DND-41 (cell line): ENCODE data around the gene SLC24A3.

Source experiments
- ATAC-seq: fragments of 200-7000 bp; cut with Tn5 transposase; 3 replicates; pipeline ENCODE4 v1.9.1; 2021; ENCODE audit warnings: low read depth; ENCODE audit not compliant: insufficient read depth
- DNase-seq: peaks from one replicate; pipeline ENCODE4 v3.0.0-alpha.2; 2020
- H2AFZ ChIP-seq: 2 replicates; pipeline ENCODE4 v1.6.0; 2012; ENCODE audit warnings: low read depth, low read length
- H3K27ac ChIP-seq: 2 replicates; pipeline ENCODE4 v1.5.1; 2012; ENCODE audit warnings: low read length, inconsistent platforms
- H3K27me3 ChIP-seq: fragments of 200-600 bp; sonication (generic); 2 replicates; pipeline ENCODE4 v1.6.0; 2012; ENCODE audit warnings: low read length, mild to moderate bottlenecking, inconsistent platforms; ENCODE audit not compliant: insufficient read depth, poor library complexity
- H3K36me3 ChIP-seq: 2 replicates; pipeline ENCODE4 v1.5.1; 2012; ENCODE audit warnings: low read length, inconsistent platforms; ENCODE audit not compliant: insufficient read depth
- H3K4me1 ChIP-seq: 2 replicates; pipeline ENCODE4 v1.5.1; 2012; ENCODE audit warnings: mild to moderate bottlenecking, low read length; ENCODE audit not compliant: insufficient read depth
- H3K4me2 ChIP-seq: 2 replicates; pipeline ENCODE4 v1.6.0; 2012; ENCODE audit warnings: mild to moderate bottlenecking, moderate library complexity, low read length, inconsistent platforms; ENCODE audit not compliant: insufficient read depth
- H3K4me3 ChIP-seq, 2 experiments: fragments of 200-600 bp in 1 of 2; shearing (Covaris generic) in 1 of 2; 2 replicates each; pipeline ENCODE4 v1.5.1; 2012 to 2016; ENCODE audit warnings: inconsistent platforms in 2 of 2, low read length in 2 of 2, mild to moderate bottlenecking in 2 of 2, low read depth in 1 of 2, moderate library complexity in 1 of 2
- H3K79me2 ChIP-seq: 2 replicates; pipeline ENCODE4 v1.6.0; 2012; ENCODE audit warnings: low read length, inconsistent platforms; ENCODE audit not compliant: insufficient read depth
- H3K9ac ChIP-seq: 2 replicates; pipeline ENCODE4 v1.6.0; 2012; ENCODE audit warnings: low read depth, mild to moderate bottlenecking, inconsistent platforms, low read length, moderate library complexity
- H3K9me3 ChIP-seq: 2 replicates; pipeline ENCODE4 v1.5.1; 2012; ENCODE audit warnings: low read length, moderate library complexity, mild to moderate bottlenecking, inconsistent platforms; ENCODE audit not compliant: insufficient read depth, severe bottlenecking
- H4K20me1 ChIP-seq: 2 replicates; pipeline ENCODE4 v1.6.0; 2012; ENCODE audit warnings: low read length; ENCODE audit not compliant: insufficient read depth
- EZH2 ChIP-seq: IDR thresholded peaks from 3 replicates; pipeline ENCODE4 v1.6.1; 2012; ENCODE audit warnings: borderline replicate concordance, low read depth, mild to moderate bottlenecking, moderate library complexity, low read length, inconsistent platforms; ENCODE audit not compliant: severe bottlenecking
- TF ChIP-seq, protein P1 (sequence below): IDR thresholded peaks from 2 replicates; pipeline ENCODE4 v1.5.1; 2012; ENCODE audit warnings: borderline replicate concordance, low read length, moderate library complexity, mild to moderate bottlenecking; ENCODE audit not compliant: poor library complexity, severe bottlenecking; ENCODE audit errors: extremely low read depth

SLC24A3 gene

GRCh38 chr20:19382386-19383340, 170.2 kb downstream of the SLC24A3 start:
- ATAC-seq, result no peak
- Histone ChIP-seq H3K36me3 (no peaks in the 10 kb centered on the region), H3K27ac (no peak overlapping the region), H3K27me3 (no peaks in the 10 kb centered on the region), H3K4me1 (no peaks in the 10 kb centered on the region), H3K4me3 (no peak overlapping the region), H3K9ac (no peak overlapping the region), H4K20me1 (no peaks in the 10 kb centered on the region), H2AFZ (no peak overlapping the region), H3K4me2 (no peak overlapping the region), H3K79me2 (no peaks in the 10 kb centered on the region), H3K9me3 (no peaks in the 10 kb centered on the region)
- no peak for DNase-seq
- TF ChIP-seq EZH2, result no peak
- TF ChIP-seq, protein P1, sequence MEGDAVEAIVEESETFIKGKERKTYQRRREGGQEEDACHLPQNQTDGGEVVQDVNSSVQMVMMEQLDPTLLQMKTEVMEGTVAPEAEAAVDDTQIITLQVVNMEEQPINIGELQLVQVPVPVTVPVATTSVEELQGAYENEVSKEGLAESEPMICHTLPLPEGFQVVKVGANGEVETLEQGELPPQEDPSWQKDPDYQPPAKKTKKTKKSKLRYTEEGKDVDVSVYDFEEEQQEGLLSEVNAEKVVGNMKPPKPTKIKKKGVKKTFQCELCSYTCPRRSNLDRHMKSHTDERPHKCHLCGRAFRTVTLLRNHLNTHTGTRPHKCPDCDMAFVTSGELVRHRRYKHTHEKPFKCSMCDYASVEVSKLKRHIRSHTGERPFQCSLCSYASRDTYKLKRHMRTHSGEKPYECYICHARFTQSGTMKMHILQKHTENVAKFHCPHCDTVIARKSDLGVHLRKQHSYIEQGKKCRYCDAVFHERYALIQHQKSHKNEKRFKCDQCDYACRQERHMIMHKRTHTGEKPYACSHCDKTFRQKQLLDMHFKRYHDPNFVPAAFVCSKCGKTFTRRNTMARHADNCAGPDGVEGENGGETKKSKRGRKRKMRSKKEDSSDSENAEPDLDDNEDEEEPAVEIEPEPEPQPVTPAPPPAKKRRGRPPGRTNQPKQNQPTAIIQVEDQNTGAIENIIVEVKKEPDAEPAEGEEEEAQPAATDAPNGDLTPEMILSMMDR, result no peak

DNA sequence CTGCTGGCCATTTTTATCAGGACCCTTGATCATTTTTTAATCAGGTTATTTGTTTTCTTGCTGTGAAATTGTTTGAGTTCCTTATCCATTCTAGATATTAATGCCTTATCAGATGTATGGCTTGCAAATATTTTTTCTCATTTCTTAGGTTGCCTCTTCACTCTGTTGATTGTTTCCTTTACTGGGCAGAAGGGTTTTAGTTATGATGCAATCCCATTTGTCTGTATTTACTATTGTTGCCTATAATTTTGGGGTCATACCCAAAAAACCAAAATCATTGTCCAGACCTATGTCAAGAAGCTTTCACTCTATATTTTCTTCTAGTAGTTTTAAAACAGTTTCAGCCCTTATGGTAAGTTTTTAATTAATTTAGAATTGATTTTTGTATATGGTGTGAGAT, 172.5 kb downstream of the SLC24A3 start:
- H3K4me1 ChIP-seq, result no peaks in the 10 kb centered on the region
- H3K27me3 ChIP-seq, result no peaks in the 10 kb centered on the region
- H3K9ac ChIP-seq, result no peak overlapping the region
- no peak overlapping the region for H3K27ac ChIP-seq
- no peaks in the 10 kb centered on the region for H3K9me3 ChIP-seq
- H2AFZ ChIP-seq, result no peak overlapping the region
- H3K79me2 ChIP-seq, result no peaks in the 10 kb centered on the region
- no peaks in the 10 kb centered on the region for H3K36me3 ChIP-seq
- ATAC-seq, result no peak
- no peak overlapping the region for H3K4me3 ChIP-seq
- DNase-seq, result no peak
- H4K20me1 ChIP-seq, result no peaks in the 10 kb centered on the region
- no peak overlapping the region for H3K4me2 ChIP-seq
- TF ChIP-seq, protein P1, result no peak
- no peak for TF ChIP-seq EZH2

DNA sequence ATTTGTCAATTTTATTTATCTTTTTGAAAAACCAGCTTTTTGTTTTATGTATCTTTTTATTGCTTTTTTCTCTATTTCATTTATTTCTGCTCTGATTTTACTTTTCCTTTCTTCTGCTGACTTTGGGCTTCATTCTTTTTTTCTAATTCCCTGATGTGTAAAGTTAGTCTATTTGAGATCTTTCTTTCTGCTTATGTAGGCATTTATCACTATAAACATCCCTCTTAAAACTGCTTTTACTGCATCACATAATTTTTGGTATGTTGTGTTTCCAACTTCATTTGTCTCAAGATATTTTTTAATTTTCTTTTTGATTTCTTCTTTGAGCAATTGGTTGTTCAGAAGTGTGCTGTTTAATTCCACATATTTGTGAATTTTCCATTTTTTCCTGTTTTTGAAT, 174.8 kb downstream of the SLC24A3 start:
- Histone ChIP-seq H3K9me3 (peaks cover 5% of the 10 kb centered on the region), H3K36me3 (no peaks in the 10 kb centered on the region), H3K79me2 (no peaks in the 10 kb centered on the region), H2AFZ (no peak overlapping the region), H3K4me2 (no peak overlapping the region), H3K4me1 (no peaks in the 10 kb centered on the region), H4K20me1 (no peaks in the 10 kb centered on the region), H3K4me3 (no peak overlapping the region), H3K27me3 (no peaks in the 10 kb centered on the region), H3K27ac (no peak overlapping the region), H3K9ac (no peak overlapping the region)
- TF ChIP-seq, protein P1, result no peak
- TF ChIP-seq EZH2, result no peak
- DNase-seq (no peak), ATAC-seq (no peak)
